ENCODE results near the gene GTF3C4.

Gene GTF3C4

DNA sequence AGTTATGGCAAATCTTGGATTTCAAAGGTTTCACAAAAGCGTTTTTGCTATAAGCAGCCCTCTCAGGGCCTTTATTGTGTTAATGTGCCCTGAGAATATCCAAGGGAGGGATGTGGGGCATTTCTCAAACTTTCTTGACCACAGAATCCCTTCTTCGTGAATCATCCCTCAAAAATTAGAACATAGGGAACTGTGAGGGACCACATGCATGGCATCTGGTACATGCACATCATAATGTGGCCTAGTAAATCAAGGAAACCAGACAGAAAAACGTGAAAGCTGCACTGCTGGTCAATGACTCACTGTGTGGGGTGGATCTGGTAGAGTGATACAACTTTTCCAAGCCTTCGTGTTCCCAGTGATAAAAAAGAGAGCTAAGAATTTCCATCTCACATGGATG lies 22.9 kb upstream of the GTF3C4 start:
- peak; percentile 99 for DNase-seq (ENCODE audit: low read depth)

DNA sequence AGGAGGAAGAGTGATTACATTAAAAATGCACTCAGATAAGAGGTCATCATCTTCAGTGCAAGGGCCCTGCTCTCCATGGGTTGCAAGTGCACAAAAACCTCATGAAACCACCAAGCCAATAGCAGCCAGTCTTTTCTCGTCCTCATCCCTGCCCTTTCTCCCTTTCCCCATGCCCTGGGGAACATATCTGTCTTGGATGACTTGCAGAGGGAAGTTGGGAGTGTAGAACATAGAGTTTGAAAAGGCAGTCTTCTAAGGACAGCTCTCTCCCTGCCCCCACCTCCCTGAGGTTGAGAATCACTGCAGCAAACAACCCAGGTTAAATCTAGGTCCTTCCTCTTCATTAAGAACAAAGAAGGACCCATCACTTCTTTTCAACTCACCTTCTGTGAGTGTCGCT lies 22.5 kb upstream of the GTF3C4 start:
- DNase-seq (ENCODE audit: low read depth): peak; percentile 12

DNA sequence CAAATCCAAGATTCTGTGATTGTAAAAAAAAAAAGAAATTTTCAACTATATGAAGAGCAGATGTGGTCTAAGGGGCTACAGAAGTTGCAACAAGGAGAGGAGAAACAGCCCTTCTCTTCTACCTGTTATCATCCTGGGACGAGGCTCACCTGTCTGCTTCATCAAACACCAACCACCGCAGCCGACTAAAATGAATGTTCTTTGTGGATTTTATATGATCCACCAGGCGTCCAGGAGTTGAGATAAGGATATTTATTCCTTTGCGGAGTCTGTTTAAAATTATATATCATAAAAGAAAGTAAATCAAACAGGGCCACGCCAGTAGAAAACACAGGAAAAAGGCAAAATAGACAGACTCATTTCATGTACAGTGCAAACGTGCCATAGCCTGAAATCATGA lies 22.0 kb upstream of the GTF3C4 start:
- no peak for DNase-seq (ENCODE audit: low read depth)

DNA sequence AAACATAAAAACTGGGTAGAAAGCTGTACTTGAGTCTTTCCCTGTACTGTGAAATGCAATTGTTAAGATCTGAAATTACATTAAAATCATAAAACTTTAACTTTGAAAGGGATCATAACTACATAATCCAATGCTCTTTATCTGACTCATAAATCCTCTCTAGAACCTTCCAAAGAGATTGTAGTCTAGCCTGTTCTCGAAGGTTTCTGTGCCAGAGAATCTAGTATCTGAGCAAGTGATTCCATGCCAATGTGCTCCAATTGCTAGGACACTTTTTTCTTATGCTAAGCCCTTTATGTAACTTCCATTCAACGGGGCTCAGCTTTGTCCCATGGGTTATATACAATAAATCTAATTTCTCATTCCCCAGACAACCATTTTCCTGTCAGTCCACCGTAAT lies 21.6 kb upstream of the GTF3C4 start:
- no peak for DNase-seq (ENCODE audit: low read depth)

DNA sequence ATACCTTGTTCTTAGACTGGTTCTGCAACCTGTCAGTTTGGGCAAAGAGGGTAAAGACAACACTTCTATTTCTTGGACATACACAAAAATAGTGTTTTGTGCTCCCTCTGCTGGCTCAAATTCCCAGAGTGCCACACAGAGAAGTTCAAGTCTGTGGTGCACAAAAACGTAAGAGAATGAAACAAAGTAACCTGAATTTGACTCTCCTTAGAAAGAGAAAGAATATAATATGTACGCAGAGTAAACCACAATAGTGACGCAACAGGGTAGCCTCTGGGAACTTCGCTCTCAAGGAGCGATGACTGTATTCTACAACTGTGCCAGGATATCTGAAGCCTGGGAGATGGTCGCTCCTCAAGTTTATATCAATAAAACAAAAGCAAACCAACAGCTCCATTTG lies 19.0 kb upstream of the GTF3C4 start:
- DNase-seq (ENCODE audit: low read depth): peak; percentile 98

DNA sequence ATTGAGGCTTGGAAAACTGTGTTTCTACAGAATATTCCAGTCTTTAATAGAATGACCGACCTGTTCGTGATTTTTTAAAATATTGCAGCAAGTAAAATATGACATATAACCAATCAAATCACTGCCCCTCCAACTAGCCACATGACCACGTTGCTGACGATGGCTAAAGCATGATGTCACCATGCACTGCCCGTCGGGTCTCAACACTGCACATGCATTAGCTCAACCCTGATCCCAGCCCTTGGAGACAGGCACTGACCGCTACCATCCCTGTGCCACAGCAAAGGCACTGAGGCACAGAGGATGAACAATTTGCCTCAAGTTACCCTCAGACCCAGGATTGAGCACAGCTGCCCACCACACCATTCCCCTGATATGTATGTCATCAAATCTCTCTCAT lies 14.0 kb upstream of the GTF3C4 start:
- no peak for DNase-seq (ENCODE audit: low read depth)

DNA sequence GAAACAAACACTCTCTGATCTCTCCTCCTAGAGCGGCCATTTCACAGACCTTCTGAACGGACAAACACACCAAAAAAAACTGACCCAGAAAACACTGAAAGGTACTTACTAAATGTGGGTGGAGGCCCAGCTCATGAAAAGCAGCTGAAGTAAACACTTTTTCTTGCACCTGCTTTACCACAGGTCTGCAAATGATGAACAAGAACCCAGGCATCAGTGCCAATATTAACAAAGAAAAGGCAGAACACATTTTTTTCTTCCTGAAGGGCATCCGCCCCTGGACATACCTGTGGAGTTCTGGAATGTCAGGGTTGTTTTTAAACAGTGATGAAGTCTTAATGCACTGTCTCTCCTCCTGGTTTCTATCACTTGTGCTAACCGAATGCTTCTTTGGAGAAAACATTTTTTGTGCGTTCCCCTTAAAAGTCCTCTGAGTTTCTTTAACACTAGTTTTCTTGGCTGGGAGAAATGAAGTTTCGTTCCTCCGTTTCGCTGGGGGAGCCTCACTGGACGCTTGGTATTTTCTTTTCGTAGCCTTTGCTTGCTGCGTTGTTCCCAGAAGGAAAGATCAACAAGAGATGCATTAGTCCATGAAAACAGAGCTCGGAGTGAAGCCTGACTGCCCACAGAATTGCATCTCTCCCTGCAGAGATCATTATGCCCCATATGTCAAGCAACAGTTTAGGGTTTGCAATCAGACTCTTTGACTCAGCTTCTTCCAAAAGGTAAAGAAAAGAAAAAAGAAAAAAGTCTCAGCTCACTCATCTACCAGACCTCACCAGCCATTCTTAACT lies 7.9 kb upstream of the GTF3C4 start:
- no peak for DNase-seq (ENCODE audit: low read depth)

DNA sequence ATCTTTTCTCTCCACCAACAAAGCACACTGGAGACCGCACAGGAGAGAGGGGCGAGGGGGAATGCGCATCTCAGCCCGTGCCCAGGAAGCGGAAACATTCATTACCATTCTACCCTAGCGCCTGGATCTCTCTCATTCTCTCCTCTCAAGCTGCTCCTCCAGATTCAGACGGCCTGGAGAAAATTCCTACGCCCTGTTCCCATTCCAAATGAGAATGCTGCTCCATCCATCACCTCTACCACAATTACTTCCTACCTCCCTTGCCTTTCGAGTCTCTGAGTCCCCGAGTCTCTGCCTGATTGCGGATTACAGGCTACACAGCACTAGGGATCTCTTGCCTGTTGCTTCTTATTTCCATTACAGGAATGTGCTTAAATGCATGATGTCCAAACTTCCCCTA lies 7.1 kb upstream of the GTF3C4 start:
- no peak for DNase-seq (ENCODE audit: low read depth)

DNA sequence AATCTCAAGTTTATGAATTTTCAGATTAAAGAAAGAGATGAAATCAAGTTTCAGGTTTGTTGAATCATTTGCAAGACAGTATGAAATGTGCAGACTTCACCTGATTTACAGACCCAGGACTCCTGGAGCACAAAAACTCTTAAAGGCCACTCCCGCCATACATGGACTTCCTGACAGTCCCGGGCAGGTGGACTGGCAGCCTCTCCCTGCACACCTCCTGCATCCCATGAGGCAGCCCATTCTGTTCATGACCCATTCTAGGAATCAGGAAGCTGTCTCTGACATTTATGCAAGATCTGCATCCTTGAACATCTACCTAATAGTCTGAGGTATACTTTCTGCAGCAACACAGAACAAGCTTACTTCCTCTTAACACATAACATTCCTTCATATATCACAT lies 6.4 kb upstream of the GTF3C4 start:
- DNase-seq (ENCODE audit: low read depth): no peak

DNA sequence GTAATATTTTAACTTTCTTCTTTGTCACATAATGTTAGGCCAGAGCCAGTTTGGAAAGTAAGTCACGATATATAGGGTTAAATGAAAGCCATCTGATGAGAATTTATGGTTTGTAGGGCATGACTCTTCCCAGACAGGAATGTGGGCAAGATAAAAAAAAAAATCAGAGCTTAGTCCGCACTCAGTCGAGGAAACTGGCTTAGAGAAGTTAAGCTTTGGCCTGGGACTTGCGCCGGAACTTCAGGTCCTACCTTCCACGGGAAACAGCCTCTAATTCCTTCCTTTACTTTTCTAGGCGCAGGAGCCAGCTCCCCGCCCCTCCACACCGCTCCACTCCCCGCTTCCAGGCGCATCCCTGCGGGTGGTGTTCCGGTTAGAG lies 956 bp upstream of the GTF3C4 start:
- DNase-seq (ENCODE audit: low read depth): peak; percentile 73

DNA sequence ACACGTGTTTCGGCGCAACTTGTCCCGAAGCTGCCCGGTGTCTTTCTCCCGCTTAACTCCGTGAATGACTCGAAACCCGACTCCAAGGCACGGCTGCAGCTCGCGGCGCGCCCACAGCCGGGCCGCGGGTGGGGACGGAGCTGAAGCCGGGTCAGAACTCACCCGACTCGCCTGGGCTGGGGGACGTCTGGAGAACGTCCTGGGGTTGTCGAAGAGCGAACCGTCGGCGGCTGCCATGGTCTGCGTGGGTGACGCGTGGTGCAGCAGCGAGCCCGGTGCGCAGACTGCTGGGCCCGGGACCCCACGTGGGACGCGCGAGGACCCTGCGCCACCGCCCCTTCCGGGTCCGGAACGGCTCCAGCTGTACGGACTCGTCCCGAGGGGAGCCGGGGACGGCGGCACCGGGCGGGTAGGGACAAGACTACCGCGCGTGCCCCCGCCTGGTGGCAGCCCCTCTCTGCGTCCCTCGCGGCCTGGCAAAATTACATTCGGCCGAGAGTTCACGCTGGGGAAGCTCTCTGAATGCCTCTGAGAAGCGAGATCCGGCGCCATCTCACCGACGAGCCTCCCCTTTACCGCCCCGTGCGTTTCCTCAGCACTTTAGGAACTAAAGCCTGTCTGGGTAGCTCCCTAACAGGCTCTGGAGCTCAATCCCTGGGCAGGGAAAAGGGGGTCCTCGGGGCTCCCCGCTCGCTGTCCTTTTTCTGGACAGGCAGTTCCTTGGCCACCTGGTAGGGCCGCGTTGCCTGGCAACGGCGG lies 387 bp upstream of the GTF3C4 start, which contains the start of gene DDX31:
TSS of gene DDX31 (minus strand) at position 286 of the 759 bp plus-strand sequence. CDS start at position 237, 49 bp downstream.
- DNase-seq (ENCODE audit: low read depth): peak; percentile 83

DNA sequence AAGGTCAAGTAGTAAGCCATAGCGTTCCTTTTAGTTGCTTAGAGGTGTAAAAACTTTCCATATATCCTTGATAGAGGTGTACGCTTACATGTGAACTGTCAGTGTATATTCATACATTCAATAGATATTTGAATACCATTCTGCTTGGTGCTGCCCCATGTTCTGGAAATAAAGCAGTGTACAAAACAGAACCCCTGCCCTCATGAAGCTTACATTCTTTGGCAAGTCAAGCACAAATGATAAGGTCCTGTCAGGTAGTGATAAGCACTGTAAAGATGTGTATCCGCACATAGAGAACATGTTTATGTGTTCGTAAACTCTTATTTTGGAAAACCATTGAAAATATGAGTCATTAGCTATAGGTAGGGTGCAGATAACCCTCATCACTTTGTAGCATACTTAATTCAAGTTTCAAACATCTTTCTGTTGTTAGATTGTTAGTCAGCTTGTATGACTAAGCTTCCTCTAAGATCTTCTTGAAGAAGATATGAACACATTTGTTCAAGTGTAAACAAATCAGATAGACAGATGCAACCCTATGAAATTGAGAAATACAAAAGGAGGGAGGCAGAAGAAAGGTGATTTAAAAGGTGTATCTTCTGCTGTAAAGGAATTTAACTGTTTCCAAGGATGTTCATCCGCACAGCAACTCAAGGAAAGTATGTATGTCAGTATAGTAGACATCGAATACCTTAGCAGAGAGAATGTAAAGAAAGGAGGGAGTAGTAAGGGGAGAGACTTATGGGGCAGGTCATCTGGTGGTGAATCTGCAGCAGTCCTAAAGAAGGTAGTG lies 1.6 kb downstream of the GTF3C4 start:
- peak; percentile 60 for DNase-seq (ENCODE audit: low read depth)

DNA sequence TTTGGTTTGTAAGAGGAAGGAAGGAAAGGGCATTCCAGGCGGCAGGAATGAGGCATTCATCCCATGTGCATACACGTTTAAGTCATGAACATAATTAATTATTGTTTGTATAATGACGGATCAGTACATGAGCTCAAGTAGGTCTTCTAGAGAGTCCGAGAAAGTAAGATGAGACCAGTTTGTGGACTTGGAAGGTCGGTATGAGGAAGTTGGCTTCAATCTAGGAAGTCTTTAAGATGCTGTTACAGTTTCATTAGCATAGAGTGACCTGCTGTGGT lies 2.1 kb downstream of the GTF3C4 start:
- no peak for DNase-seq (ENCODE audit: low read depth)

DNA sequence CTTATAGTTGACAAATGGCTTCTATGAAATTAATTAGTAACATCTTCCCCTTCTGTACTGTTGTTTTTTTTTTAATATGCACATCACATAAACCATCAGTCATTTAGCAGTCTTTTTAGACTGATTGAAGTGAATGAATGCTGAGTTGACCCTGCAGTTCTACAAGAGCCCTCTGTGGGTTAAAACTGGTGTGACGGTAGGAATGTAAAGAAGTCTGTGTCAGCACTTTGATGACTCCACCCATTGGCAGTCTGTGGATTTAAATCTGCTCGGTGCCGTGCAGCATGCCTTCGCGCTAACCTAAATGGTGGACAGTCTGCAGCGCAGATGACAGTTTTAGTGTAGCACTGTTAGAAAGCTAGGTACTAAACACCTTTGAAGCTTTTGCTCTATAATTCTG lies 3.1 kb downstream of the GTF3C4 start:
- peak; percentile 73 for DNase-seq (ENCODE audit: low read depth)

DNA sequence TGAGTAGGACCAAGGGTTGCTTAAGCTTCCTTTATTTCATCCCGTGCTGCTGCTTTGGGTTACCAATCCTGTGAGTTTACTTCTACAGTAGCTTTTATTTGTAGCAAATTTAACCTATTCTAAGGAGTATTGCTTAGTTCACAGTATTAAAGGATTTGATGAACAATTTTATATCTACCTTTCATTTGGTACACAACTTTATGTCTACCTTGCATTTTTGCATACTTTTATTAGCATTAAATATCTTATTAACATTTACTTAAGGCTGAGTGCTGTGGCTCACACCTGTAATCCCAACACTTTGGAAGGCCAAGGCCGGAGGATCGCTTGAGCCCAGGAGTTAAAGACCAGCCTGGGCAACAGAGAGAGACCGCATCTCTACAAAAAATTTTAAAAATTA lies 4.2 kb downstream of the GTF3C4 start:
- no peak for DNase-seq (ENCODE audit: low read depth)

DNA sequence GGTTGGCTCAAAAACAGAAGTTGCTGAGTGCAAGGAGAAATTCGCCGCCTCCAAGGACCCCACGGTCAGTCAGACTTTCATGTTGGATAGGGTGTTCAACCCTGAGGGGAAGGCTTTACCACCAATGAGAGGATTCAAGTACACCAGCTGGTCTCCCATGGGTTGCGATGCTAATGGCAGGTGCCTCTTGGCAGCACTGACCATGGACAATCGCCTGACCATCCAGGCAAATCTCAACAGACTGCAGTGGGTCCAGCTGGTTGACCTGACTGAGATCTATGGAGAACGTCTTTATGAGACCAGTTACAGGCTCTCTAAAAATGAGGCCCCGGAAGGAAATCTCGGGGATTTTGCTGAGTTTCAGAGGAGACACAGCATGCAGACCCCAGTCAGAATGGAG lies 7.7 kb downstream of the GTF3C4 start:
- DNase-seq (ENCODE audit: low read depth): no peak

DNA sequence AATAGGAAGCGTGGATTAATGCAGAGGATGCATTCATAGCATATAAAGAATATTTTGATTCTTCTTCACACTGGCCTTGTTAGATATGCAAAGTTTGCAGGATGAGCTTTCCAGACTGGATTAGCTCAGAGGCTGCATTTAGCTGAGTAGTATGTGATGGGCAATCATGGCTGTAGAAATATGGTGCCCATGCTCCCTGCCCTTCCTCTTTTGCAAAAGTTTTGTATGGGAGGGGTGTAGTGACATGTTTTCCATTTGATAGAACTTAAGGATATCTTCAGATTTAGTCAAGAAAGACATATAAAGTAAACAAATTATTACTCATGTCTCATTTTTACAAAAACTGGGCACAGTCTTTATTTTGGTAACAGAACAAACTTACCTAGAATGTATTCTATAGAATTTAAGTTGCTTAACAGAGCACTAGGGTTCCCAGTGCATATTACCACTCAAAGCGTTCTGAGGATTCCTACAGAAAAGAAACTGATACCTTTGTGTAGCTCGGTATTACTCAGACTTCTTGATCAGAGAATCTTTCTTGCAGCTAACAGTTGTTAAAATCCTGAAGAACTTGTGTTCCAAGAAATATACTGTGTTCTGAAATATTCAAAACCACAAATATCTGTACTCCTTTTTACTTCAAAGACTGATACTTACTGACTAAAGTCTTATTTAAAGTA lies 9.8 kb downstream of the GTF3C4 start:
- no peak for DNase-seq (ENCODE audit: low read depth)

DNA sequence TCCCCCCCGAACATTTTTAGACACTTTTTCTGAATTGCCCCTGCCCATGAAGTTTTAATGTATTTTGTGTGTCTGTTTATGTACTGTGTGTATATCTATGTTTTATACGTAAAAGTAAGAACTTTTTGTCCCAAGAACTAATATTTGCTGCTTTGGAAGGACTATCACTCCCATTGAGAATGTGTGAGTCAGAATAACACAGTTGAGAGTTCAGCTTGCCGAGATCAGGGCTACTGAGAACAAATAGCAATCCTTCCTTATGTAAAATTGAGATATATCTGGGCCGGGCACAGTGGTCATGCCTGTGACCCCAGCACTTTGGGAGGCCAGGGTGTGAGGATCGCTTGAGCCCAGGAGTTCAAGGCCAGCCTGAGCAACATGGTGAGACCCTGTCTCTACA lies 11.3 kb downstream of the GTF3C4 start:
- peak; percentile 65 for DNase-seq (ENCODE audit: low read depth)

DNA sequence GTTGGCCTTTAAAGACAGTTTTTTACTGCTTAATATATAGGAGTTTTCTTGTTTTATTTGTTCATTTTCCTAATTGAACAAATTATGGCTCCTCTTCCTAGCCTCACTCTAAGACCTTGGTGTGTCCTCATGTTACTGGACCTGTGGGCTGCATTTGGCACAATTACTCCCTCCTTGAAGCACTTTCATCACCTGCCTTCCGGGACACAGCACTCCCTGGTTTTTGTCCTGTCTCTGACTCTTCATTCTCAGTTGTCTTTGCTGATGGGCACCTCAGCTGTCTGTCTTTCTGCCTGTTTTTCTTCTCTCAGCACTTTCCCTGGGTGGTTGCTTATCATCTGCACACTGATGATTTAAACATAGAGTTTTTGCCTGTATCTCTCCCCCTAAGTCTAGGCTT lies 13.6 kb downstream of the GTF3C4 start:
- DNase-seq (ENCODE audit: low read depth): no peak

DNA sequence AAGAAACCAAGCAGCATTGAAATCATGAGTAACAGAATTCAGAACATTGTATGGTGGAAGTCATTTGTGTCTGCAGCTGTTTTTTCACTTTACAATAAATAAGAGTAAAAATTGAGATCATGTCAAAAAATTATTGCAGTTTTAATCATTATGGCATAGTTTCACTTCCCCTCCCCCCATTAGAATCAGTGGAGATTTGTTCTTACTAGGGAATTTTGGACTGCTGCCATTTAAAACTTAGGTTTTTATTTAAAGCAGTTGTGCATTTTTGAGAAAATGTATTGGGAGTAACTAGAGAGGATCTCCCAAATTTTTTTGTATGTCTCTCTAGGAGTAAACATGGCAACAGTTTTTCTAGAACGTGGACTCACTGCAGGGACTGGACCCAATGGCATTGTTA lies 20.4 kb downstream of the GTF3C4 start:
- no peak for DNase-seq (ENCODE audit: low read depth)

DNA sequence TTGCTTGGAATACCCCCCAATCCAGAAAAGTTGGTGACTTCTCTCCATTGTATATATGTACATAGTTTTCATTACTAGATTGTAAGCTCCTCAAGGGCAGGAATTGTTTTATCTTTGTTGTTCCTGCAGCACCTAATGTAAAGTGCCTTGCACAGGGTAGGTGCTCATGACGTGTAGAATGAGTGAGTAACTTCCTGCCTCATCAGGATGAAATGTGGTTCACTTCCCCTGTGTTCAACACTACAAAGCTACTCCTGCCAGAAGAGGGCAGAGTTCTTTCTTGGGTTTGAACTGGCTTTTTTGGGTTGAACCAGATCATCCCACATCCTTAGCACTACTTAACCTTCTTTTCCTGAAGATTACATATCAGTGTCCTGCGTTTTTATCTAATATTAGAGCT lies 23.9 kb downstream of the GTF3C4 start:
- DNase-seq (ENCODE audit: low read depth): peak; percentile 51

DNA sequence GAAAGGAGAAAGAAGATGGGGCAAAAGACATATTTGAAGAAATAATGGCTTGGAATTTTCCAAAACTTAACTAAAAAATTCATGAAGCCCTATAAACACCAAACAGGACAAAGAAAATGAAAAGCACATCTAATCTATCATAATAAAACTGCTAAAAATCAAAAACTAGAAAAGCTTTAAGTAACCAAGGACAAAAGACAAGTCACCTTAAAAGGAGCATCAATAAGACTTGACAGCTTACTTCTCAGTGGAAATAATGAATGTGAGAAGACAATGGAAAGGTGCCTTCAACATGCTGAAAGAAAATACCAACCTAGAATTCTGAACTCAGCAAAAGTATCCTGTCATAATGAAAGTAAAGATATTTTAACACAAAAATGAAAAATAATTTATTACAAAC lies 27.0 kb downstream of the GTF3C4 start:
- no peak for DNase-seq (ENCODE audit: low read depth)

Measured in iris pigment epithelial cell (primary cell).